ENCODE measurements around the gene HMCN2.

GRCh38 chr9:130391866-130392265 lies 126.3 kb downstream of the HMCN2 start:
- TF ChIP-seq ZNF416 (CRISPR knock-in tag; IDR thresholded peaks at IDR 0.05) (no peak), CTCF (IDR thresholded peaks at IDR 0.05) (no peak), USF2 (CRISPR knock-in tag; IDR thresholded peaks at IDR 0.05) (no peak), MXD4 (CRISPR knock-in tag; IDR thresholded peaks at IDR 0.05; ENCODE audit: borderline replicate concordance) (no peak), IRF2 (CRISPR knock-in tag; IDR thresholded peaks at IDR 0.05; ENCODE audit: borderline replicate concordance, low read depth) (no peak), ZNF263 (CRISPR knock-in tag; IDR thresholded peaks at IDR 0.05; ENCODE audit: low read depth) (no peak), NFYB (CRISPR knock-in tag; conservative IDR thresholded peaks at IDR 0.05; ENCODE audit: low read depth) (no peak), ELF4 (CRISPR knock-in tag; IDR thresholded peaks at IDR 0.05; ENCODE audit: low read depth) (no peak), SP1 (CRISPR knock-in tag; conservative IDR thresholded peaks at IDR 0.05) (no peak), CBFB (CRISPR knock-in tag; IDR thresholded peaks at IDR 0.05; ENCODE audit: low read depth) (no peak)
- TF ChIP-seq, protein P1, sequence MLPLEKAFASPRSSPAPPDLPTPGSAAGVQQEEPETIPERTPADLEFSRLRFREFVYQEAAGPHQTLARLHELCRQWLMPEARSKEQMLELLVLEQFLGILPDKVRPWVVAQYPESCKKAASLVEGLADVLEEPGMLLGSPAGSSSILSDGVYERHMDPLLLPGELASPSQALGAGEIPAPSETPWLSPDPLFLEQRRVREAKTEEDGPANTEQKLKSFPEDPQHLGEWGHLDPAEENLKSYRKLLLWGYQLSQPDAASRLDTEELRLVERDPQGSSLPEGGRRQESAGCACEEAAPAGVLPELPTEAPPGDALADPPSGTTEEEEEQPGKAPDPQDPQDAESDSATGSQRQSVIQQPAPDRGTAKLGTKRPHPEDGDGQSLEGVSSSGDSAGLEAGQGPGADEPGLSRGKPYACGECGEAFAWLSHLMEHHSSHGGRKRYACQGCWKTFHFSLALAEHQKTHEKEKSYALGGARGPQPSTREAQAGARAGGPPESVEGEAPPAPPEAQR (CRISPR knock-in tag; IDR thresholded peaks at IDR 0.05): no peak
- TF ChIP-seq, protein P2, sequence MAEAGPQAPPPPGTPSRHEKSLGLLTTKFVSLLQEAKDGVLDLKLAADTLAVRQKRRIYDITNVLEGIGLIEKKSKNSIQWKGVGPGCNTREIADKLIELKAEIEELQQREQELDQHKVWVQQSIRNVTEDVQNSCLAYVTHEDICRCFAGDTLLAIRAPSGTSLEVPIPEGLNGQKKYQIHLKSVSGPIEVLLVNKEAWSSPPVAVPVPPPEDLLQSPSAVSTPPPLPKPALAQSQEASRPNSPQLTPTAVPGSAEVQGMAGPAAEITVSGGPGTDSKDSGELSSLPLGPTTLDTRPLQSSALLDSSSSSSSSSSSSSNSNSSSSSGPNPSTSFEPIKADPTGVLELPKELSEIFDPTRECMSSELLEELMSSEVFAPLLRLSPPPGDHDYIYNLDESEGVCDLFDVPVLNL (CRISPR knock-in tag; IDR thresholded peaks at IDR 0.05; ENCODE audit: borderline replicate concordance, low read depth): no peak
- TF ChIP-seq, protein P3, sequence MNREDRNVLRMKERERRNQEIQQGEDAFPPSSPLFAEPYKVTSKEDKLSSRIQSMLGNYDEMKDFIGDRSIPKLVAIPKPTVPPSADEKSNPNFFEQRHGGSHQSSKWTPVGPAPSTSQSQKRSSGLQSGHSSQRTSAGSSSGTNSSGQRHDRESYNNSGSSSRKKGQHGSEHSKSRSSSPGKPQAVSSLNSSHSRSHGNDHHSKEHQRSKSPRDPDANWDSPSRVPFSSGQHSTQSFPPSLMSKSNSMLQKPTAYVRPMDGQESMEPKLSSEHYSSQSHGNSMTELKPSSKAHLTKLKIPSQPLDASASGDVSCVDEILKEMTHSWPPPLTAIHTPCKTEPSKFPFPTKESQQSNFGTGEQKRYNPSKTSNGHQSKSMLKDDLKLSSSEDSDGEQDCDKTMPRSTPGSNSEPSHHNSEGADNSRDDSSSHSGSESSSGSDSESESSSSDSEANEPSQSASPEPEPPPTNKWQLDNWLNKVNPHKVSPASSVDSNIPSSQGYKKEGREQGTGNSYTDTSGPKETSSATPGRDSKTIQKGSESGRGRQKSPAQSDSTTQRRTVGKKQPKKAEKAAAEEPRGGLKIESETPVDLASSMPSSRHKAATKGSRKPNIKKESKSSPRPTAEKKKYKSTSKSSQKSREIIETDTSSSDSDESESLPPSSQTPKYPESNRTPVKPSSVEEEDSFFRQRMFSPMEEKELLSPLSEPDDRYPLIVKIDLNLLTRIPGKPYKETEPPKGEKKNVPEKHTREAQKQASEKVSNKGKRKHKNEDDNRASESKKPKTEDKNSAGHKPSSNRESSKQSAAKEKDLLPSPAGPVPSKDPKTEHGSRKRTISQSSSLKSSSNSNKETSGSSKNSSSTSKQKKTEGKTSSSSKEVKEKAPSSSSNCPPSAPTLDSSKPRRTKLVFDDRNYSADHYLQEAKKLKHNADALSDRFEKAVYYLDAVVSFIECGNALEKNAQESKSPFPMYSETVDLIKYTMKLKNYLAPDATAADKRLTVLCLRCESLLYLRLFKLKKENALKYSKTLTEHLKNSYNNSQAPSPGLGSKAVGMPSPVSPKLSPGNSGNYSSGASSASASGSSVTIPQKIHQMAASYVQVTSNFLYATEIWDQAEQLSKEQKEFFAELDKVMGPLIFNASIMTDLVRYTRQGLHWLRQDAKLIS (CRISPR knock-in tag; IDR thresholded peaks at IDR 0.05; ENCODE audit: borderline replicate concordance): no peak

All from WTC11 (cell line).